ENCODE measurements around the gene HEATR5A. TPM values are rescaled to one million over a fixed set of nuclear protein-coding genes. Genes with fewer than 3 reads are reported as not detected.

The HEATR5A gene
- total and polyA plus RNA-seq, 9 of the 15 experiments (the other 6 are each of a cell fraction or from before 2014, with no cell fraction given) = 8.0 to 50.9 (median 23.0) TPM

GRCh38 chr14:31456841-31457664, 36.7 kb upstream of the HEATR5A start, which contains the start of gene DTD2 (continued):
- TF ChIP-seq SRF (CRISPR knock-in tag; IDR thresholded peaks at IDR 0.05) = peak in 1 of 2 experiments; percentile 60; a peak in 2 of 4 replicates
- no peak for TF ChIP-seq POLR2AphosphoS2 (IDR thresholded peaks at IDR 0.05; ENCODE audit: low read length)
- TF ChIP-seq PPARD (CRISPR knock-in tag; IDR thresholded peaks at IDR 0.05) = no peak
- no peak for TF ChIP-seq GABPA (tag; conservative IDR thresholded peaks at IDR 0.05; ENCODE audit: low read depth)
- no peak for TF ChIP-seq SAFB (IDR thresholded peaks at IDR 0.05; ENCODE audit: borderline replicate concordance, low read depth, low read length)
- TF ChIP-seq TRIM25 (IDR thresholded peaks at IDR 0.05; ENCODE audit: borderline replicate concordance) = no peak
- TF ChIP-seq KAT8 (IDR thresholded peaks at IDR 0.05; ENCODE audit: low read depth) = no peak
- no peak for TF ChIP-seq RAD21 (CRISPR knock-in tag; conservative IDR thresholded peaks at IDR 0.05 in 1 of 2, IDR thresholded peaks at IDR 0.05 in 1 of 2)
- no peak for TF ChIP-seq ZNF764 (CRISPR knock-in tag; IDR thresholded peaks at IDR 0.05; ENCODE audit: low read depth)
- TF ChIP-seq BHLHE40 (IDR thresholded peaks at IDR 0.05; ENCODE audit: low read length) = no peak
- no peak for TF ChIP-seq NR0B1 (IDR thresholded peaks at IDR 0.05; ENCODE audit: partially characterized antibody)
- TF ChIP-seq NCOA2 (IDR thresholded peaks at IDR 0.05; ENCODE audit: partially characterized antibody in 2 of 2) = peak in 1 of 2 experiments; percentile 46
- no peak for TF ChIP-seq SAFB2 (IDR thresholded peaks at IDR 0.05; ENCODE audit: borderline replicate concordance, low read depth, low read length, severe bottlenecking)
- no peak for TF ChIP-seq RBM39 (optimal IDR thresholded peaks at IDR 0.05; ENCODE audit: low read depth, low read length)
- no peak for TF ChIP-seq IRF9 (tag; IDR thresholded peaks at IDR 0.05)
- TF ChIP-seq ZNF445 (CRISPR knock-in tag; IDR thresholded peaks at IDR 0.05; ENCODE audit: low read depth) = no peak
- TF ChIP-seq NFRKB (IDR thresholded peaks at IDR 0.05; ENCODE audit: low read depth) = peak; percentile 75; the same call in 1 of the 2 replicates
- no peak for TF ChIP-seq SETDB1 (IDR thresholded peaks at IDR 0.05; ENCODE audit: low read length)
- TF ChIP-seq PREB (CRISPR knock-in tag; IDR thresholded peaks at IDR 0.05) = no peak
- no peak for TF ChIP-seq PYGO2 (tag; IDR thresholded peaks at IDR 0.05)
- no peak for TF ChIP-seq PHB (CRISPR knock-in tag; IDR thresholded peaks at IDR 0.05)
- TF ChIP-seq MAFK (IDR thresholded peaks at IDR 0.05; ENCODE audit: low read length) = no peak
- TF ChIP-seq KLF10 (CRISPR knock-in tag; IDR thresholded peaks at IDR 0.05) = no peak
